SU-DHL-6 (cell line): Measurements from ENCODE around the gene KCNMB2.

Source experiments
- H2AFZ ChIP-seq: fragments of 200-600 bp; sonication (generic); 2 replicates; pipeline ENCODE4 v1.6.1; 2014; ENCODE audit warnings: low read depth, mild to moderate bottlenecking, moderate library complexity, mixed read lengths, antibody characterized with exemption, low read length; ENCODE audit not compliant: severe bottlenecking
- H3F3A ChIP-seq: fragments of 200-600 bp; shearing (Covaris generic); 2 replicates; pipeline ENCODE4 v1.6.0; 2016; ENCODE audit warnings: antibody characterized with exemption, mild to moderate bottlenecking; ENCODE audit not compliant: insufficient read depth
- H3K27ac ChIP-seq: fragments of 200-600 bp; sonication (generic); 2 replicates; pipeline ENCODE4 v1.5.1; 2016; ENCODE audit warnings: low read depth, mild to moderate bottlenecking, low read length, moderate library complexity, mixed read lengths
- H3K27me3 ChIP-seq: fragments of 200-600 bp; sonication (generic), shearing (Covaris generic); 2 replicates; pipeline ENCODE4 v1.6.0; 2014; ENCODE audit warnings: mild to moderate bottlenecking, low read length
- H3K36me3 ChIP-seq: fragments of 200-600 bp; sonication (generic); 2 replicates; pipeline ENCODE4 v1.6.1; 2014; ENCODE audit warnings: mild to moderate bottlenecking, low read length, mixed read lengths
- H3K4me2 ChIP-seq: fragments of 300-600, 200-600 bp; shearing (Covaris generic), sonication (generic); 2 replicates; pipeline ENCODE4 v1.6.0; 2014; ENCODE audit warnings: low read length, low read depth, mild to moderate bottlenecking; ENCODE audit not compliant: poor library complexity, severe bottlenecking
- H3K4me3 ChIP-seq: fragments of 200-600 bp; sonication (generic); 2 replicates; pipeline ENCODE4 v1.5.1; 2014; ENCODE audit warnings: antibody characterized with exemption, low read length, mild to moderate bottlenecking, mixed read lengths; ENCODE audit not compliant: insufficient read depth, poor library complexity, severe bottlenecking
- H3K79me2 ChIP-seq: fragments of 200-600 bp; sonication (generic); 2 replicates; pipeline ENCODE4 v1.6.1; 2014; ENCODE audit warnings: mild to moderate bottlenecking, low read length, moderate library complexity; ENCODE audit not compliant: insufficient read depth
- H3K9ac ChIP-seq: fragments of 200-600 bp; sonication (generic); 2 replicates; pipeline ENCODE4 v1.7.0; 2014; ENCODE audit warnings: mild to moderate bottlenecking, low read length
- H3K9me2 ChIP-seq: fragments of 200-600 bp; sonication (generic); replicated peaks from 2 replicates; pipeline ENCODE4 v1.6.1; 2014; ENCODE audit warnings: low read length; ENCODE audit not compliant: insufficient read depth
- H3K9me3 ChIP-seq: fragments of 200-600 bp; sonication (generic); 2 replicates; pipeline ENCODE4 v1.6.1; 2014; ENCODE audit warnings: low read length, mixed read lengths; ENCODE audit not compliant: insufficient read depth
- H4K20me1 ChIP-seq: fragments of 200-600 bp; sonication (generic); 2 replicates; pipeline ENCODE4 v1.6.1; 2014; ENCODE audit warnings: low read depth, mild to moderate bottlenecking, antibody characterized with exemption, low read length, moderate library complexity, mixed read lengths
- EZH2phosphoT487 ChIP-seq: fragments of 200-600 bp; sonication (generic), shearing (Covaris generic); conservative IDR thresholded peaks from 2 replicates; pipeline ENCODE4 v1.6.1; 2018; ENCODE audit warnings: mild to moderate bottlenecking, antibody characterized with exemption, low read length, moderate library complexity, mixed read lengths
- TF ChIP-seq, protein P1 (sequence below): fragments of 200-600 bp; sonication (generic); IDR thresholded peaks from one replicate; pipeline ENCODE4 v1.5.1; 2017; ENCODE audit warnings: antibody characterized with exemption, mild to moderate bottlenecking, low read length, moderate library complexity; ENCODE audit not compliant: insufficient read depth, poor library complexity, severe bottlenecking

KCNMB2 gene

DNA sequence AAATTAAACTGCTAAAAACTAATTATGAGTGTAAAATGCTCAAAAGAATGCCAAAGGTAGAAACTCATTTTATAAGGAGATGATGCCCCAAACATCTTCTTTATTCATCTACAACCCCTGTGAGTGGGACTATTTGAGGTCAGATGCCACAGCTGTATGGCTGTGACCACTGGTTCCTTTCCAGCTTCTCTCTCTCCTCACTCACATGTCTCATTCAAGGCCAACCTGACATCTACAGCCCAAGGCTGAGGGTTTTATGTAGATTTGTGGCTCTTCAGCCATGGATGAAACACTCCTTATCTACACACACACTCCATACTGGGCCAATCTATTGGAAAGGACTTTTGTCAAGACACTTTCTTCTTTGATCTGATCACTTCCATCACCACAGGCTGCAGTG, 231.3 kb downstream of the KCNMB2 start:
- no peak overlapping the region for H3K9ac ChIP-seq
- no peaks in the 10 kb centered on the region for H3K9me3 ChIP-seq
- no peaks in the 10 kb centered on the region for H3K27me3 ChIP-seq
- no peak overlapping the region for H2AFZ ChIP-seq
- H3K9me2 ChIP-seq = no peaks in the 10 kb centered on the region
- no peaks in the 10 kb centered on the region for H4K20me1 ChIP-seq
- no peak overlapping the region for H3K27ac ChIP-seq
- H3K4me3 ChIP-seq = no peak overlapping the region
- H3F3A ChIP-seq = no peaks in the 10 kb centered on the region
- TF ChIP-seq, protein P1, sequence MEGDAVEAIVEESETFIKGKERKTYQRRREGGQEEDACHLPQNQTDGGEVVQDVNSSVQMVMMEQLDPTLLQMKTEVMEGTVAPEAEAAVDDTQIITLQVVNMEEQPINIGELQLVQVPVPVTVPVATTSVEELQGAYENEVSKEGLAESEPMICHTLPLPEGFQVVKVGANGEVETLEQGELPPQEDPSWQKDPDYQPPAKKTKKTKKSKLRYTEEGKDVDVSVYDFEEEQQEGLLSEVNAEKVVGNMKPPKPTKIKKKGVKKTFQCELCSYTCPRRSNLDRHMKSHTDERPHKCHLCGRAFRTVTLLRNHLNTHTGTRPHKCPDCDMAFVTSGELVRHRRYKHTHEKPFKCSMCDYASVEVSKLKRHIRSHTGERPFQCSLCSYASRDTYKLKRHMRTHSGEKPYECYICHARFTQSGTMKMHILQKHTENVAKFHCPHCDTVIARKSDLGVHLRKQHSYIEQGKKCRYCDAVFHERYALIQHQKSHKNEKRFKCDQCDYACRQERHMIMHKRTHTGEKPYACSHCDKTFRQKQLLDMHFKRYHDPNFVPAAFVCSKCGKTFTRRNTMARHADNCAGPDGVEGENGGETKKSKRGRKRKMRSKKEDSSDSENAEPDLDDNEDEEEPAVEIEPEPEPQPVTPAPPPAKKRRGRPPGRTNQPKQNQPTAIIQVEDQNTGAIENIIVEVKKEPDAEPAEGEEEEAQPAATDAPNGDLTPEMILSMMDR = no peak
- TF ChIP-seq EZH2phosphoT487 = no peak
- H3K79me2 ChIP-seq = no peaks in the 10 kb centered on the region
- no peaks in the 10 kb centered on the region for H3K36me3 ChIP-seq
- H3K4me2 ChIP-seq = no peak overlapping the region

DNA sequence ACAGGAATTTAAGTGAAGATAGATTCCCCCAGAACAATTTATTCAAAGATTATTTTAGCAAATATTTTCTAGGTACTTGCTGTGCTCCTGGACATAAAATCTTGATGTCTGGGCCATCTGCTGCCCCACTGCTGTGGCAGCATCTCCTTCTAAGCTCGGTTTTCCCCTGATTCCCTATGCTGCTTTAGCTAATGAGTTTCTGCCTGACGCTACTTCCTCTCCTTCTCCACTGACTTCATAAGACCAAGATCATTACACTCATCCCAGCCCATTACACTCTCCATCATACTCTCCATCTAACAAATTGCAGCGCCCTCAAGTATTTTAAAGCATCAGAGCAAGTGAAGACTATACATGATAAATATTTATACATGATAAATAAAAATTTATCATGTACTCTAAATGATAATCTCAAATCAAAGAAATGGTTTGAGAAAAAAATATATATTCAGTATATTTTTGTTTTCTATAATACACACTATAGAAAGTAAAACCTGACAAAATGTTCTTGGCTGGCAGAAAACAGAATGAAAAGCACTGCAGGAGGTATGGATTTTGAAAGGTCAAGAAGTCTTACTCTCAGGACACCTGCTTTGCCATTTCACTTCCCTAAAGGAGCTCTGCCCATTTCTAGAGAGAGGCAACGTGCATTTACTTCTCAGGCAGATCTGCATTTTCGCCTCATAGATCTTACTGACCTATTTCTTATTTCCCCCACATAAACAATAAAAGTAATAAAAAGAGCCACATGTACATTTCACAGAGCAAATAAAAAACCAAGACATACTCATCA, 232.0 kb downstream of the KCNMB2 start:
- Histone ChIP-seq H3K27me3 (no peaks in the 10 kb centered on the region), H3F3A (no peaks in the 10 kb centered on the region), H3K27ac (no peak overlapping the region), H3K36me3 (no peaks in the 10 kb centered on the region), H3K9me2 (no peaks in the 10 kb centered on the region), H3K9ac (no peak overlapping the region), H4K20me1 (no peaks in the 10 kb centered on the region), H3K4me3 (no peak overlapping the region), H2AFZ (no peak overlapping the region), H3K4me2 (no peak overlapping the region), H3K79me2 (no peaks in the 10 kb centered on the region), H3K9me3 (no peaks in the 10 kb centered on the region)
- TF ChIP-seq EZH2phosphoT487 = no peak
- TF ChIP-seq, protein P1 = no peak

DNA sequence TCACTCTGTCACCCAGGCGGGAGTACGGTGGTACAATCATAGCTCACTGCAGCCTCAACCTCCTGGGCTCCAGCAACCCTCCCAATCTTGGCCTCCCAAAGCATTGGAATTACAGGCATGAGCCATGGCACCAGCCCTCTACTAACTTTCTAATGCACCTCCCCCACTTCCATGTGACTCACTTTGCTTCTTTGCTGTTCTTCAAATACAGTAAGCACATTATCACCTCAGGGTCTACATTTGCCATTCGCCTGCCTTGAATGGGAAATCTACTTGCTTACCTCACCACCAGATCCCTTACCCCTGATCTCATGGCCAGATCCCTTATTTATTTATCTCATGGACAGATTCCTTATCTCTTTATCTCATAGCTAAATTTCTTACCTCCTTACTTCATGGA, 235.3 kb downstream of the KCNMB2 start:
- H3K9ac ChIP-seq = no peak overlapping the region
- H3K4me3 ChIP-seq = no peak overlapping the region
- no peak overlapping the region for H3K4me2 ChIP-seq
- no peak overlapping the region for H2AFZ ChIP-seq
- no peak overlapping the region for H3K27ac ChIP-seq
- no peak for TF ChIP-seq EZH2phosphoT487
- TF ChIP-seq, protein P1 = no peak
- H4K20me1 ChIP-seq = no peaks in the 10 kb centered on the region
- no peaks in the 10 kb centered on the region for H3K27me3 ChIP-seq
- no peaks in the 10 kb centered on the region for H3K9me3 ChIP-seq
- no peaks in the 10 kb centered on the region for H3F3A ChIP-seq
- no peaks in the 10 kb centered on the region for H3K9me2 ChIP-seq
- no peaks in the 10 kb centered on the region for H3K36me3 ChIP-seq
- no peaks in the 10 kb centered on the region for H3K79me2 ChIP-seq
